Stimulated activated effector memory CD8-positive, alpha-beta T cell treated with anti-CD3 and anti-CD28 coated beads, Interleukin-12 subunit alpha, Interleukin-12 subunit beta, amount 100 ng/mL, for 72 hours (primary cell): ENCODE measurements around the gene OR7C2.
A peak's percentile ranks its signal among the peaks of the same experiment; 100 is the strongest.

Experiments
- ATAC-seq: fragments of 150-1000 bp; cut with Tn5 transposase; 2 replicates; pipeline ENCODE4 v1.10.0; 2021
- DNase-seq, 2 donors: peaks; one replicate each; pipeline ENCODE4 v3.0.0; 2021 to 2022; ENCODE audit warnings: low spot score in 2 of 2
- H3K27ac Mint-ChIP-seq: one replicate; pipeline ENCODE4 v1.8.0; 2022; ENCODE audit warnings: mild to moderate bottlenecking, mixed read lengths
- H3K36me3 Mint-ChIP-seq: one replicate; pipeline ENCODE4 v1.8.0; 2022; ENCODE audit warnings: mild to moderate bottlenecking, mixed read lengths
- H3K4me1 Mint-ChIP-seq: one replicate; pipeline ENCODE4 v1.8.0; 2022; ENCODE audit warnings: mixed read lengths
- H3K4me3 Mint-ChIP-seq: one replicate; pipeline ENCODE4 v1.8.0; 2022; ENCODE audit warnings: mild to moderate bottlenecking, mixed read lengths
- H3K9me3 Mint-ChIP-seq: one replicate; pipeline ENCODE4 v1.8.0; 2022; ENCODE audit warnings: mixed read lengths

Gene OR7C2

DNA sequence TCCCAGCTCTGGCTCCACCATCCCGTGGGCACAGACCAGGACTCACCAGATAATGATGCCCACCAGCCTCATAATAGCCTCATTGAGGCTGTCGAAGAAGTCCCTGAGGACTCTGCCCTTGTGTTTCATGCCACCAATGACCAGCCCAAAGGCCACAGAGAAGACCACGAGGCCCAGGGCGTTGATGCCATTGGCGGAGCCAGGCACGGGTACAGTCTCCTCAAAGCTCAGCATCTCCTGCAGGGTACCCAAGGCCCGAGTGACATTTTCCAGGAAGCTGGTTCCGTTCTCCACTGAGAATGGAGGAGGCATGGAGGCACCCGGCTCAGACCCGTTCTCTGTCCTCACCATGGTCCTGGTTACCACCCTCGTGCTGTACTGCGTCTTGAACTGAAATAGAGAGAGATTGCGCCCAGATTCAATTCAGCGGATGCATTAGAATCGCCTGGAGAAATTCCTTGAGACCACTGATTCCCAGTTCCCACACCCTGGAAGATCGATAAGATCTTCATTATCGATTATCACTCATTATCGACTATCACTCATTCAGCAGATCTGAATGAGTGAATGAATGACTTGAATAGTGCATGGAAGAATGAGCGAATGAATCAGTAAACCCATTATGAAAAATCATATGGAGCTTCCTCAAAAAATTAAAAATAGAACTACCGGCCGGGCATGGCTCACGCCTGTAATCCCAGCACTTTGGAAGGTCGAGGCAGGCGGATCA is 20.8 kb downstream of the OR7C2 start:
- Mint-ChIP-seq H3K4me1 (no peaks in the 10 kb centered on the region), H3K36me3 (no peaks in the 10 kb centered on the region), H3K4me3 (no peak overlapping the region), H3K27ac (no peak overlapping the region), H3K9me3 (peaks cover 9% of the 10 kb centered on the region)
- DNase-seq, result no peak
- ATAC-seq, result no peak

DNA sequence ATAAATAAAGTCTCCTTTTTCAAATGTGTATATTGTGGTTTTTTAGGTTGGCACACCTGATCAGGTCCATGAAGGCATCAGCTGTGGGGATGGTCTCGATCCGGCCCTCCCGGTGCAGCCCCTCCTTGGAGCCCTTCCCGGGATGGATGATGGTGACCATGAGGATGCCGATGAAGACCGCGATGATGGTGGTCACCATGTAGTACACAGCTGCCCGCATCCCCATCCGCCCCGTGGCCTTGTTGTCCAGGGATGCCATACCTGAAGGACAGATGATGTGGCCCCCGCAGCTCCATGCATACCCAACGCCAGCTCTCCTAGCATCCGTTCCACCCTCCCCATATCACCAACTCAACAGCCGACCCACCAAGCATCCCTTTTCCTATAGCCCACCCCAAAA is 27.0 kb downstream of the OR7C2 start:
- Mint-ChIP-seq H3K9me3 (no peaks in the 10 kb centered on the region), H3K27ac (no peak overlapping the region), H3K4me3 (no peak overlapping the region), H3K36me3 (no peaks in the 10 kb centered on the region), H3K4me1 (no peaks in the 10 kb centered on the region)
- ATAC-seq (no peak), DNase-seq (no peak)

DNA sequence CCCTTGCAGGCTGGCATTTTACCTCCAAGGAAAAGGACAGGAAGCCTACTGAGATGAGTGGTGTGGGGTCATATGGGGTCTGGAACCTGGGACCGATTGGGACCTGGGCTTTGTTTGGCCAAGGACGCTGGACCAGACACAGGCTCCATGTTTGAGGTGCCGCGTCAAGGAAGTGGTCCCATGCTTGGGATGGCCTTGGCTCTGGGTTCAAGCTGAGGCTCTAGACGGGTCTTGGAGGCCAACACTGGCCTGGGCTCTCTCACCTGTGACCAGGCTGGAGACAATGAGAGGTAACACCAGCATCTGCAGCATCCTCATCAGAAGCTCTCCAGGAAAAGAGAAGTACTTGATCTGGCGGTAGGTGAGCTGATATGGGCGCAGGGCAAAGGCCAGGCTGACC is 30.2 kb downstream of the OR7C2 start:
- no peaks in the 10 kb centered on the region for H3K36me3 Mint-ChIP-seq
- no peak for ATAC-seq
- no peaks in the 10 kb centered on the region for H3K4me1 Mint-ChIP-seq
- no peak for DNase-seq
- H3K9me3 Mint-ChIP-seq, result no peaks in the 10 kb centered on the region
- H3K4me3 Mint-ChIP-seq, result no peak overlapping the region
- H3K27ac Mint-ChIP-seq, result no peak overlapping the region

DNA sequence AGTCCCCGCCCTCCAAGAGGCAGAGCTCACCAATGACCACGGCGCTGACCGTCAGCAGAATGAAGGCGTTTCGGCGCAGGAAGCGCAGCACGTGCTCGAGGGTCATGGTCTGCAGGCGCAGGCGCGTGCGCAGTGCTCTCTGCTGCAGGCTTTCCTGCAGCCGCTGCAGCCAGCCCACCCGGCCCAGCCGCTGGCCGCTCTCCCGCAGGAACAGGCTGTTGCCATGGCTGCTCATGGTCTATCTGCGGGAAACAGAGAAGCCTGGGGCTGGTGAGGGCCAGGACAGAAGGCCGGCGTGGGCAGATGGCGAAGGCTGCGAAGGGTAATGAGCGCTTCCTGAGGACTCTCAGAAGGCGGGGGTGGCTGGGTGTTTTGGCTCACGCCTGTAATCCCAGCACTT is 31.4 kb downstream of the OR7C2 start:
- Mint-ChIP-seq H3K27ac (no peak overlapping the region), H3K9me3 (no peaks in the 10 kb centered on the region)

DNA sequence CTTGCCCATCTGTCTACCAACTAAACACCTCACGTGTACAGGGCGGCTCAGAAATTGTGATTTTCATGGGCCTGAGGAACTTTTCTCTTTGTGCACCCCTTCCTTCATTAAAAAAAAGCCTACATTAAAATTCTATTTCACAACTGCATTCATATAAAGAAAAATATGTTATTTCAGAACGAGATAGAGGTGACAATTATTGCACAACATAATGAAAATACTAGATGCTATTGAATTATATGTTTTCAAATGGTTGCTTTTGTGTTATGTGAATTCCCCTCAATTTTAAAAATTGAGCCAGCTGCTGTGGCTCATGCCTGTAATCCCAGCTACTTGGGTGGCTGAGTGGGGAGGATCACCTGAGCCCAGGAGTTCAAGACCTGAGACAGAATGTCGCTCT is 33.2 kb downstream of the OR7C2 start:
- no peak overlapping the region for H3K27ac Mint-ChIP-seq
- H3K4me1 Mint-ChIP-seq, result peaks cover 9% of the 10 kb centered on the region
- no peak overlapping the region for H3K4me3 Mint-ChIP-seq
- ATAC-seq (no peak), DNase-seq (no peak)
- no peaks in the 10 kb centered on the region for H3K36me3 Mint-ChIP-seq
- no peaks in the 10 kb centered on the region for H3K9me3 Mint-ChIP-seq

More for the DNA sequence above, 31.4 kb downstream of the OR7C2 start:
- ATAC-seq (no peak), DNase-seq (no peak)
- H3K4me3 Mint-ChIP-seq, result no peak overlapping the region
- no peaks in the 10 kb centered on the region for H3K36me3 Mint-ChIP-seq
- H3K4me1 Mint-ChIP-seq, result no peaks in the 10 kb centered on the region

DNA sequence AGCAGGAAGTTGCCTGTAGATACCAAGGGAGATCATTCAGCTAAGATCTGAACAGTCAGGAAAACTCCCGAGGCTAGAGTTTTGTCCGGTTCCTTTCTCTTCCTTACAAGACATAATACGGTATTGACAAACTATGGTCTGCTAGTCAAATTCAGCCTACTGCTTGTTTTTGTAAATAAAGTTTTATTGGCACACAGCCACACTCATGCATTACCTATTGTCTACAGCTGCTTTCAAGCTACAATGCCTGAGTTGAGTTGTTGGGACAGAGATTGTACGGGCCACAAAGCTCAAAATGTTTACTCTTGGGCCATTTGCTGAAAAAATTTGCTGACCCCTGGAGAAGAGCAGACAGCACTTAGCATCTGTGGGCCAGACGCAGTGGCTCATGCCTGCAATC is 35.8 kb downstream of the OR7C2 start:
- Mint-ChIP-seq H3K4me1 (peaks cover 9% of the 10 kb centered on the region), H3K36me3 (no peaks in the 10 kb centered on the region), H3K27ac (no peak overlapping the region), H3K4me3 (no peak overlapping the region), H3K9me3 (no peaks in the 10 kb centered on the region)
- no peak for DNase-seq
- ATAC-seq, result no peak

DNA sequence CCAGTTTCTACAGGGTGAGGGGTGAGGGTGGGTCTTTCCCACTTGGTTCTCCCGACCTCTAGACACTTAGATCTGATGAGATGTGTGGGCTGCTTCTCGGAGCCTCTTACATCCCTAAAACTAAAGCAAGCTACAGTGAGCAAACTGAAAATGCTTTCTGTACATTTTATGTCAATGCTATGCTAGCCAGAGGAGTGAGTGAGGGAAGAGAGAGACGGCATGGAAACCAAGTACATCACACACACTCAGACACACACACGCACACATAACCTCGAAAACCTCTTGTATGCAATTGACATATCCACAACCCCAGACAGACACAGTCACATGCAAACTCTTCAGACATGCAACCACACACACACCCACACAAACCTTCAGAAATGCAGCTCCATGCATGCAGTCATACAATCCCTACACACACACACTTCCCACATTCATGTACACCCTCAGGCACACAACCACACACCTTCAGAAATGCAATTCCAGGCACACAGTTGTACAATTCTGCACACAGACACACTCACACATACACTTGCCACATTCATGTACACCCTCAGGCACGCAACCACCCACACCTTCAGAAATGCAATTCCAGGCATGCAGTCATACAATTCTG is 37.0 kb downstream of the OR7C2 start:
- Mint-ChIP-seq H3K36me3 (no peaks in the 10 kb centered on the region), H3K9me3 (no peaks in the 10 kb centered on the region), H3K27ac (no peak overlapping the region), H3K4me3 (no peak overlapping the region), H3K4me1 (peaks cover 9% of the 10 kb centered on the region)
- DNase-seq (no peak), ATAC-seq (no peak)

DNA sequence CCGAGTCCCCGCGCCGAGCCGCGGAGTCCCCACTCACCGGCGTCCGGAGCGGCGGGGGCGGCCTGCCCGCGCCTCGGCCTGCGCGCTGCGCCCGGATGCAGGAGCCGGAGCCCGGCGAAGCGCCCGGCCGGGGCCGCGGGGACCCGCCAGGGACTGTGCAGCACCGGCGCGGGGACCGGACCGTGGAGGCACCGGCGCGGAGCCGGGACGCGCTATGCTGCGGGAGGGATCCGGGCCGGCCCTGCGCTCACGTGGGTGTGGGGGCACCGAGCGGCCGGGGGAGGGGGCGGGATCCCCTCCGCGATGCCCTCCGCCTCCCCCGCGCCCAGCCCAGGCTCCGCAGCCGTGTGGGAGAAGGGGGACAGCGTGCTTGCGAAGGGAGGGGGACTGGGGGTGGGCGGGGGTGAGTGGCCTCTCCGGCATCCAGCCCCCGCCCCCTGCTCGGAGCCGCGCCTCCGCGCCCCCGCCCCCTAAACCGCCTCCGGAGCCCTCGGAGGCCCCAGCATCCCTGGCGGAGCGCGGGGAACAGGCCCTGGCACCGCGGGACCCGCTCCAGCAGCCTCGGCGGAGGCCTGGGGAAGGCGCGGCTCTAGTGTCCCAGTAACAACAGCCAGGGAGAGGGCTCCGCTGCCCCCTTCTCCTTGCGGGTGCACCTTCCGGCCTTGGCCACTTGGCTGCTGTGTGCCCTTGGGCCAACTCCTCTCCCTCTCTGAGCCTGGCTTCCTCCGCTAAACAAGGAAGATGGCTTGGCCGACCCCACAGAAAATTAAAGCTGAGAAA is 38.4 kb downstream of the OR7C2 start, which contains the start of gene SLC1A6:
Gene SLC1A6 (minus strand): TSS at position 389 of the 780 bp plus-strand sequence. CDS start 6,954 bp downstream, outside the sequence.
- ATAC-seq (peak; percentile 19), DNase-seq (no peak)
- peaks cover 9% of the 10 kb centered on the region for H3K4me1 Mint-ChIP-seq
- no peaks in the 10 kb centered on the region for H3K36me3 Mint-ChIP-seq
- H3K4me3 Mint-ChIP-seq, result no peak within 1 kb of the TSS
- no peaks in the 10 kb centered on the region for H3K9me3 Mint-ChIP-seq
- no peak within 1 kb of the TSS for H3K27ac Mint-ChIP-seq

DNA sequence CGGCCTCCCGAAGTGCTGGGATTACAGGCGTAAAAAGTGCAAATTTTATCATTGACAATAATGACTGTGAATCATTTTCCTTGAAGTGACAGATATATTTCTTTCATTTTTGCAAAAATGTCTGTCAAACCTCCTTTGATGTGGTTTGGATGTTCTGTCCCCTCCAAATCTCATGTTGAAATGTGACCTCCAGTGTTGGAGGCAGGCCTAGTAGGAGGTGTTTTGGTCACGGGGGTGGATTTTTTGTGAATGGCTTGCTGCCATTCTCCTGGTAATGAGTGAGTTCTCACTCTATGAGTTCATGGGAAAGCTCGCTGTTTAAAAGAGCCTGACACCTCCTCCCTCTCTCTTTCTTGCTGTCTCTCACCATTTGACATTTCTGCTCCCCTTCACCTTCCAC is 43.8 kb downstream of the OR7C2 start:
- DNase-seq (no peak), ATAC-seq (no peak)
- H3K9me3 Mint-ChIP-seq, result no peaks in the 10 kb centered on the region
- no peaks in the 10 kb centered on the region for H3K4me1 Mint-ChIP-seq
- H3K36me3 Mint-ChIP-seq, result no peaks in the 10 kb centered on the region
- no peak overlapping the region for H3K27ac Mint-ChIP-seq
- H3K4me3 Mint-ChIP-seq, result no peak overlapping the region
